MM.1S (cell line): ENCODE data around the gene UNC5C.

ENCODE experiments used
- DNase-seq: peaks from one replicate; pipeline ENCODE4 v3.0.0-alpha.2; 2015
- H2AFZ ChIP-seq: fragments of 300-600 bp; sonication (generic); 2 replicates; pipeline ENCODE4 v1.6.0; 2016; ENCODE audit warnings: antibody characterized with exemption, low read length
- H3F3A ChIP-seq: fragments of 300-600 bp; sonication (generic); 2 replicates; pipeline ENCODE4 v1.6.1; 2016; ENCODE audit warnings: mild to moderate bottlenecking, antibody characterized with exemption, low read length, moderate library complexity, mixed read lengths; ENCODE audit not compliant: insufficient read depth
- H3K27ac ChIP-seq: fragments of 300-600 bp; sonication (generic); 2 replicates; pipeline ENCODE4 v1.5.1; 2016; ENCODE audit warnings: mild to moderate bottlenecking, low read length
- H3K27me3 ChIP-seq: fragments of 300-600 bp; sonication (generic); replicated peaks from 2 replicates; pipeline ENCODE4 v1.6.0; 2016; ENCODE audit warnings: low read length; ENCODE audit not compliant: insufficient read depth
- H3K36me3 ChIP-seq: fragments of 300-600 bp; sonication (generic); replicated peaks from 2 replicates; pipeline ENCODE4 v1.6.1; 2016; ENCODE audit warnings: mild to moderate bottlenecking, low read length, mixed read lengths; ENCODE audit not compliant: insufficient read depth
- H3K4me1 ChIP-seq: fragments of 300-600 bp; sonication (generic); 2 replicates; pipeline ENCODE4 v1.6.1; 2016; ENCODE audit warnings: low read length, mixed read lengths
- H3K4me2 ChIP-seq: fragments of 300-600 bp; sonication (generic); 2 replicates; pipeline ENCODE4 v1.6.0; 2016; ENCODE audit warnings: low read depth, low read length
- H3K4me3 ChIP-seq: fragments of 300-600 bp; sonication (generic); 2 replicates; pipeline ENCODE4 v1.5.1; 2016; ENCODE audit warnings: low read length, mixed read lengths
- H3K79me2 ChIP-seq: fragments of 300-600 bp; sonication (generic); 2 replicates; pipeline ENCODE4 v1.6.1; 2016; ENCODE audit warnings: mixed run types, low read length, mixed read lengths
- H3K9ac ChIP-seq: fragments of 300-600 bp; sonication (generic); 2 replicates; pipeline ENCODE4 v1.6.1; 2016; ENCODE audit warnings: low read length, mixed read lengths
- H3K9me2 ChIP-seq: fragments of 300-600 bp; sonication (generic); replicated peaks from 2 replicates; pipeline ENCODE4 v1.6.1; 2016; ENCODE audit warnings: mild to moderate bottlenecking, low read length, mixed read lengths; ENCODE audit not compliant: insufficient read depth
- H3K9me3 ChIP-seq: fragments of 300-600 bp; sonication (generic); replicated peaks from 2 replicates; pipeline ENCODE4 v1.6.1; 2016; ENCODE audit warnings: mild to moderate bottlenecking, low read length, mixed read lengths; ENCODE audit not compliant: insufficient read depth
- H4K20me1 ChIP-seq: fragments of 300-600 bp; sonication (generic); 2 replicates; pipeline ENCODE4 v1.6.1; 2016; ENCODE audit warnings: mild to moderate bottlenecking, low read length, moderate library complexity, mixed read lengths; ENCODE audit not compliant: insufficient read depth
- CTCF ChIP-seq: fragments of 300-600 bp; sonication (generic); IDR thresholded peaks from 2 replicates; pipeline ENCODE4 v1.5.1; 2016; ENCODE audit warnings: antibody characterized with exemption, low read length, mixed read lengths
- EZH2 ChIP-seq: fragments of 300-600 bp; sonication (generic); optimal IDR thresholded peaks from 2 replicates; pipeline ENCODE3; 2017; ENCODE audit warnings: low read depth, mild to moderate bottlenecking, antibody characterized with exemption, low read length, mixed read lengths
- EZH2phosphoT487 ChIP-seq: fragments of 300-600 bp; sonication (generic); IDR thresholded peaks from 2 replicates; pipeline ENCODE4 v1.6.1; 2018; ENCODE audit warnings: antibody characterized with exemption, low read length

Gene UNC5C

GRCh38 chr4:95528388-95528948 lies 20.3 kb downstream of the UNC5C start:
- H3K36me3 ChIP-seq = no peaks in the 10 kb centered on the region

GRCh38 chr4:95526075-95526474 lies 22.7 kb downstream of the UNC5C start:
- H3K9me3 ChIP-seq = no peaks in the 10 kb centered on the region
- TF ChIP-seq EZH2phosphoT487 (no peak), CTCF (no peak), EZH2 (no peak)
- no peaks in the 10 kb centered on the region for H3K4me1 ChIP-seq
- no peak overlapping the region for H3K9ac ChIP-seq
- DNase-seq = no peak
- H3K36me3 ChIP-seq = no peaks in the 10 kb centered on the region
- H2AFZ ChIP-seq = no peak overlapping the region
- no peaks in the 10 kb centered on the region for H3K9me2 ChIP-seq
- no peak overlapping the region for H3K4me3 ChIP-seq
- no peaks in the 10 kb centered on the region for H3K79me2 ChIP-seq
- H3K4me2 ChIP-seq = no peak overlapping the region
- no peaks in the 10 kb centered on the region for H3K27me3 ChIP-seq
- H4K20me1 ChIP-seq = no peaks in the 10 kb centered on the region
- H3F3A ChIP-seq = no peaks in the 10 kb centered on the region
- no peak overlapping the region for H3K27ac ChIP-seq

More at GRCh38 chr4:95528388-95528948, 20.3 kb downstream of the UNC5C start:
- Histone ChIP-seq H3F3A (no peaks in the 10 kb centered on the region), H3K9ac (no peak overlapping the region), H3K79me2 (no peaks in the 10 kb centered on the region), H3K27ac (no peak overlapping the region), H3K9me2 (no peaks in the 10 kb centered on the region), H3K9me3 (no peaks in the 10 kb centered on the region), H4K20me1 (no peaks in the 10 kb centered on the region), H3K4me3 (no peak overlapping the region), H3K27me3 (no peaks in the 10 kb centered on the region), H2AFZ (no peak overlapping the region), H3K4me2 (no peak overlapping the region), H3K4me1 (no peaks in the 10 kb centered on the region)
- no peak for DNase-seq
- TF ChIP-seq EZH2 = no peak
- TF ChIP-seq EZH2phosphoT487 = no peak
- no peak for TF ChIP-seq CTCF

GRCh38 chr4:95524729-95525128 lies 24.0 kb downstream of the UNC5C start:
- no peak overlapping the region for H3K9ac ChIP-seq
- H3K4me2 ChIP-seq = no peak overlapping the region
- H3K36me3 ChIP-seq = no peaks in the 10 kb centered on the region

More at GRCh38 chr4:95524729-95525128, 24.0 kb downstream of the UNC5C start:
- Histone ChIP-seq H3F3A (no peaks in the 10 kb centered on the region), H3K4me3 (no peak overlapping the region), H3K9me3 (no peaks in the 10 kb centered on the region), H3K27me3 (no peaks in the 10 kb centered on the region), H3K79me2 (no peaks in the 10 kb centered on the region), H3K9me2 (no peaks in the 10 kb centered on the region), H3K27ac (no peak overlapping the region), H3K4me1 (no peaks in the 10 kb centered on the region), H2AFZ (no peak overlapping the region), H4K20me1 (no peaks in the 10 kb centered on the region)
- DNase-seq = no peak
- TF ChIP-seq CTCF (no peak), EZH2 (no peak), EZH2phosphoT487 (no peak)
